ENCODE measurements around the gene MOB2.

- TF ChIP-seq, protein P1, sequence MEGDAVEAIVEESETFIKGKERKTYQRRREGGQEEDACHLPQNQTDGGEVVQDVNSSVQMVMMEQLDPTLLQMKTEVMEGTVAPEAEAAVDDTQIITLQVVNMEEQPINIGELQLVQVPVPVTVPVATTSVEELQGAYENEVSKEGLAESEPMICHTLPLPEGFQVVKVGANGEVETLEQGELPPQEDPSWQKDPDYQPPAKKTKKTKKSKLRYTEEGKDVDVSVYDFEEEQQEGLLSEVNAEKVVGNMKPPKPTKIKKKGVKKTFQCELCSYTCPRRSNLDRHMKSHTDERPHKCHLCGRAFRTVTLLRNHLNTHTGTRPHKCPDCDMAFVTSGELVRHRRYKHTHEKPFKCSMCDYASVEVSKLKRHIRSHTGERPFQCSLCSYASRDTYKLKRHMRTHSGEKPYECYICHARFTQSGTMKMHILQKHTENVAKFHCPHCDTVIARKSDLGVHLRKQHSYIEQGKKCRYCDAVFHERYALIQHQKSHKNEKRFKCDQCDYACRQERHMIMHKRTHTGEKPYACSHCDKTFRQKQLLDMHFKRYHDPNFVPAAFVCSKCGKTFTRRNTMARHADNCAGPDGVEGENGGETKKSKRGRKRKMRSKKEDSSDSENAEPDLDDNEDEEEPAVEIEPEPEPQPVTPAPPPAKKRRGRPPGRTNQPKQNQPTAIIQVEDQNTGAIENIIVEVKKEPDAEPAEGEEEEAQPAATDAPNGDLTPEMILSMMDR (IDR thresholded peaks at IDR 0.05; ENCODE audit: borderline replicate concordance, extremely low read depth, low read length, poor library complexity, severe bottlenecking): no peak
- TF ChIP-seq EZH2 (IDR thresholded peaks at IDR 0.05; ENCODE audit: borderline replicate concordance, low read depth, low read length, severe bottlenecking): no peak
Measured at GRCh38 chr11:1484061-1484671, 2.4 kb downstream of the MOB2 start.

All from DND-41 (cell line).